Pancreas (tissue), 10 donors: ENCODE measurements around the gene PHF12. TPM values are rescaled to one million over a fixed set of nuclear protein-coding genes. Genes with fewer than 3 reads are reported as not detected.

Experiments
- ATAC-seq, 4 donors: fragments of 200-7000 bp; cut with Tn5 transposase; one replicate each; pipeline versions ENCODE4 v1.8.0 to v1.9.1; 2020; ENCODE audit warnings: mild to moderate bottlenecking in 4 of 4, moderate library complexity in 4 of 4
- DNase-seq, 6 donors: peaks; one replicate each; pipeline ENCODE4 v3.0.0-alpha.2; 2020
- FAIRE-seq: peaks from 2 replicates; lab custom pipeline; 2012; peaks lifted over from hg19 to GRCh38; lab: Jason Lieb, UNC
- H3K27ac ChIP-seq, 4 donors: fragments of 200-600 bp; sonication (generic); 1 replicate in 3 of 4; 2 replicates in 1 of 4; pipeline versions ENCODE4 v1.5.0 to v1.8.0; 2020
- H3K27me3 ChIP-seq, 4 donors: fragments of 200-600 bp; one replicate each; pipeline ENCODE4 v1.8.0; 2021
- H3K36me3 ChIP-seq, 3 donors: fragments of 200-600 bp; sonication (generic) in 1 of 3; one replicate each; pipeline versions ENCODE4 v1.5.0 to v1.8.0; 2020 to 2021
- H3K4me1 ChIP-seq, 3 donors: fragments of 200-600 bp; one replicate each; pipeline ENCODE4 v1.8.0; 2021
- H3K4me3 ChIP-seq, 4 donors: fragments of 200-600 bp; sonication (generic) in 2 of 4; one replicate each; pipeline versions ENCODE4 v1.5.0 to v1.8.0; 2020 to 2021
- H3K9me3 ChIP-seq, 4 donors: fragments of 200-600 bp; one replicate each; pipeline ENCODE4 v1.8.0; 2021
- CTCF ChIP-seq, 4 donors: fragments of 200-600 bp; sonication (generic) in 3 of 4; IDR thresholded peaks; one replicate each; pipeline versions ENCODE4 v1.5.0 to v1.8.0; 2021; ENCODE audit warnings: antibody characterized with exemption in 4 of 4
- WGBS, 2 donors: extraction: QIAGEN DNeasy Blood & Tissue Kit; methylation state at CpG; one replicate each; pipeline ENCODE4 v1.1.7; 2013; 5-methylcytosine and 5-hydroxymethylcytosine counted together
- intact Hi-C, 3 donors: fragments of 100-400 bp; cut with DNase I; formaldehyde crosslinking; loops; one replicate each; pipeline versions ENCODE4 v1.11.1 to v1.14.2; 2022
- polyA plus RNA-seq, 2 donors: library from polyadenylated mRNA; stranded (reverse); fragments of 200-250 nt; gene quantifications; one replicate each; pipeline ENCODE4 v1.2.3, GENCODE V29; 2013
- total RNA-seq, 6 donors: library from RNA; stranded (reverse); fragmentation: NEBNext Ultra II Directional in 4 of 6; extraction: Animal tissue kit (Norgen Biotek cat#: 25700) in 4 of 6; gene quantifications; one replicate each; pipeline versions ENCODE4 v1.2.1 to v1.2.4, GENCODE V29; 2021 to 2023
- donor health status: healthy with polysubstance abuse.
- donor health status: DM: no; HTN: no; CAD: no; lungs with moderate emphysema.
- donor health status: DM: no; HTN: no; CAD: no.
- donor health status: control.
- donor health status: control.
- donor health status: Bipolar disorder and iron deficiency.
- donor health status: DM: yes; HTN: yes; CAD: no.
- donor health status: DM: no; HTN: no; CAD: no.
- donor health status: DM: no; HTN: no; CAD: no.
- donor health status: DM: yes; HTN: yes; CAD: no.

The PHF12 gene
- total and polyA plus RNA-seq, 8 donors: 19.9 to 31.6 (median 25.6) TPM

DNA sequence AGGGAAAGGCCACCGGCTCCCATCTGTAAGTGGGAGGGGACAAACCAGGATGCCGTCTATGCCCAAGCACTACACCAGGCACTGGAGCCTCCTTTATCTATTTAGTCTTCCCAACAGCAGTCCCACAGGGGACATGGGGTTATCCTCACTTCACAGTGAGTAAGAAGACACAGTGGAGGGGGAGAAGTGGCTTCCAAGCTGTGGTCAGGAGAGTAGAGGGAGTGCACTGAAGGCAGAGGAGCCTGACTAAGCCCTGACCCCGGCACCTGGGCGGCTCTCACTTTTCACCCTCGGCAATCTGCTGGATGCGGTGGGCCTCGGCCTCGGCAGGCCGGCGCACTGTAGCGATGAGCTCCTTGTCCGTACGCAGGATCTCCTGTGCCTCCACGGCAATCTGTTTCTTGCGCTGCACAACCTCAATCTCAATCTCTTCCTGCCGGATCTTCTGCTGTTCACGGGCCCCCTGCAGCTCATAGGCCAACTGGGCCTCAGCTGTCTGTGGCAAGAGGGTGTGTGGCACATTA, 69.7 kb downstream of the PHF12 start:
- no peak overlapping the region for H3K27ac ChIP-seq
- FAIRE-seq: no peak
- 94 to 97% methylated on average over 17 of the region's 17 CpGs for WGBS, 2 donors

DNA sequence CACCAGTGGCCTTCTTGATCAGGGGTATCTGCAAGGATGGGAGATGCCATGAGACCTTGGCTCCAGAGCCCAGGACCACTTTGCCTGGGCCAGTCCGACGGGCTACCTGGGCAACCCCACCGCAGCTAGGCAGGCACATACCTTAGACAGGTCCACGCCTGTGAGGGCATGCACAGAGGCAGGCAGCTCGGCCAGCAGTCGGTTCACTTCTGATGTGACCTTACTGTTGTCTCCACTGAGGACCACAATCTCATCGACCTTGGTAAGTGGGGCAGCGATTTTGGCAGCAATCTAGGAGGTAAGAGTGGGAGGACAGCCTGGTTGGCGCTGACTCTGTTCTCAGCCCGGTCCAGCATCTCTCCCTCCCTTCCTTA, 70.8 kb downstream of the PHF12 start:
- Histone ChIP-seq H3K9me3 (no peaks in the 10 kb centered on the region), H3K27ac (no peak overlapping the region), H3K4me3 (no peak overlapping the region), H3K36me3 (peaks cover 0 to 54% (median 5%) of the 10 kb centered on the region in 3 donors), H3K27me3 (no peaks in the 10 kb centered on the region), H3K4me1 (no peaks in the 10 kb centered on the region)
- DNase-seq (peak in 1 of 6 donors; percentile 56), FAIRE-seq (no peak), ATAC-seq (no peak)
- WGBS, 2 donors: 78 to 86% methylated on average over 10 of the region's 10 CpGs
- TF ChIP-seq CTCF (IDR thresholded peaks at IDR 0.05): no peak
- intact Hi-C loops: no loop called here

More for the DNA sequence above, 69.7 kb downstream of the PHF12 start:
- ATAC-seq: no peak
- DNase-seq: peak in 1 of 6 donors; percentile 39
- Histone ChIP-seq H3K36me3 (peaks cover 0 to 54% (median 5%) of the 10 kb centered on the region in 3 donors), H3K9me3 (no peaks in the 10 kb centered on the region), H3K4me1 (no peaks in the 10 kb centered on the region), H3K4me3 (no peak overlapping the region), H3K27me3 (no peaks in the 10 kb centered on the region)
- TF ChIP-seq CTCF (IDR thresholded peaks at IDR 0.05): no peak
- intact Hi-C loops: no loop called here

- no peaks in the 10 kb centered on the region for H3K27me3 ChIP-seq
- ATAC-seq: no peak
- no peak for TF ChIP-seq CTCF (IDR thresholded peaks at IDR 0.05)
- intact Hi-C loops: no loop called here
- FAIRE-seq: no peak
- peaks cover 0 to 48% (median 5%) of the 10 kb centered on the region in 3 donors for H3K36me3 ChIP-seq
- no peak overlapping the region for H3K27ac ChIP-seq
- no peaks in the 10 kb centered on the region for H3K4me1 ChIP-seq
- H3K4me3 ChIP-seq: no peak overlapping the region
- DNase-seq: peak in 1 of 6 donors; percentile 34
- H3K9me3 ChIP-seq: no peaks in the 10 kb centered on the region
- WGBS, 2 donors: 76 to 79% methylated on average over 9 of the region's 9 CpGs
Observed at GRCh38 chr17:28879886-28880571, 71.3 kb downstream of the PHF12 start.

DNA sequence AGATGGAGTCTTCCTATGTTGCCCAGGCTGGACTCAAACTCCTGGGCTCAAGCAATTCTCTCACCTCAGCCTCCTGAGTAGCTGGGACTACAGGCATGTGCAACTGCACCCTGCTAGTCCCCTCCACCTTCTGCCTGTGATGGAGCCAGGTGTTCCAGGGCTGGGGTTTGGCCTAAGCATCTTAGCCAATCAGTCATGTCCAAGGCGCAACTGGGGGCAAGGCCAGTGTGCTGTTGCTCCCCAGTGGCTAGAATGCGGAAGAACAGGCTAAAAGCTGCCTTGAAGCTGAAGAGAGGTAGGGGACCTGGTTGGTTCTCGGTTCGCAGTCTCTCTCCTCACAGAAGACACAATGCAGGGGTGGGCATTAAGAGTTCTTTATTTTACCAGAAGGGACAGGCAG, 72.3 kb downstream of the PHF12 start:
- Histone ChIP-seq H3K27ac (no peak overlapping the region), H3K4me3 (no peak overlapping the region), H3K27me3 (no peaks in the 10 kb centered on the region), H3K36me3 (peaks cover 0 to 42% (median 5%) of the 10 kb centered on the region in 3 donors), H3K9me3 (no peaks in the 10 kb centered on the region), H3K4me1 (no peaks in the 10 kb centered on the region)
- ATAC-seq (peak in 3 of 4 donors; percentile 63 to 80 (median 77)), DNase-seq (peak in 1 of 6 donors; percentile 18), FAIRE-seq (no peak)
- TF ChIP-seq CTCF (IDR thresholded peaks at IDR 0.05): no peak
- WGBS, 2 donors: 65 to 83% methylated on average over 4 of the region's 4 CpGs
- intact Hi-C loops: no loop called here
